ENCODE results near the gene MOSPD2.

The MOSPD2 gene

GRCh38 chrX:14922437-14922836 is 49.2 kb downstream of the MOSPD2 start:
- FAIRE-seq = no peak

GRCh38 chrX:14923761-14924160 is 50.5 kb downstream of the MOSPD2 start:
- TF ChIP-seq PAX5 (IDR thresholded peaks at IDR 0.05; ENCODE audit: insufficient read depth, low read length, severe bottlenecking) = no peak
- TF ChIP-seq SPI1 (IDR thresholded peaks at IDR 0.05; ENCODE audit: low read depth, low read length) = no peak
- no peak for TF ChIP-seq TAF1 (IDR thresholded peaks at IDR 0.05; ENCODE audit: low read depth, low read length)
- no peak for TF ChIP-seq POU2F2 (IDR thresholded peaks at IDR 0.05; ENCODE audit: low read depth, low read length)
- TF ChIP-seq POLR2AphosphoS5 (IDR thresholded peaks at IDR 0.05; ENCODE audit: low read depth, low read length) = no peak
- no peak for TF ChIP-seq POLR2A (IDR thresholded peaks at IDR 0.05; ENCODE audit: low read depth, low read length)
- DNase-seq (ENCODE audit: insufficient read length, low spot score) (no peak), FAIRE-seq (no peak)

More at GRCh38 chrX:14922437-14922836, 49.2 kb downstream of the MOSPD2 start:
- DNase-seq (ENCODE audit: insufficient read length, low spot score) = no peak
- TF ChIP-seq POLR2A (IDR thresholded peaks at IDR 0.05; ENCODE audit: low read depth, low read length) (no peak), TAF1 (IDR thresholded peaks at IDR 0.05; ENCODE audit: low read depth, low read length) (no peak), PAX5 (IDR thresholded peaks at IDR 0.05; ENCODE audit: insufficient read depth, low read length, severe bottlenecking) (no peak), POU2F2 (IDR thresholded peaks at IDR 0.05; ENCODE audit: low read depth, low read length) (no peak), SPI1 (IDR thresholded peaks at IDR 0.05; ENCODE audit: low read depth, low read length) (no peak), POLR2AphosphoS5 (IDR thresholded peaks at IDR 0.05; ENCODE audit: low read depth, low read length) (no peak)

- no peak for DNase-seq (ENCODE audit: insufficient read length, low spot score)
- TF ChIP-seq SPI1 (IDR thresholded peaks at IDR 0.05; ENCODE audit: low read depth, low read length) (no peak), POU2F2 (IDR thresholded peaks at IDR 0.05; ENCODE audit: low read depth, low read length) (no peak), POLR2AphosphoS5 (IDR thresholded peaks at IDR 0.05; ENCODE audit: low read depth, low read length) (no peak)
- no peak for FAIRE-seq
These were observed 53.2 kb downstream of the MOSPD2 start for GRCh38 chrX:14926471-14926870.

GRCh38 chrX:14927401-14927800 is 54.2 kb downstream of the MOSPD2 start:
- TF ChIP-seq SPI1 (IDR thresholded peaks at IDR 0.05; ENCODE audit: low read depth, low read length) (no peak), POLR2A (IDR thresholded peaks at IDR 0.05; ENCODE audit: low read depth, low read length) (no peak), TAF1 (IDR thresholded peaks at IDR 0.05; ENCODE audit: low read depth, low read length) (no peak), PAX5 (IDR thresholded peaks at IDR 0.05; ENCODE audit: insufficient read depth, low read length, severe bottlenecking) (no peak), POLR2AphosphoS5 (IDR thresholded peaks at IDR 0.05; ENCODE audit: low read depth, low read length) (no peak), POU2F2 (IDR thresholded peaks at IDR 0.05; ENCODE audit: low read depth, low read length) (no peak)
- FAIRE-seq = no peak
- DNase-seq (ENCODE audit: insufficient read length, low spot score) = no peak

- FAIRE-seq = no peak
- TF ChIP-seq PAX5 (IDR thresholded peaks at IDR 0.05; ENCODE audit: insufficient read depth, low read length, severe bottlenecking) (no peak), POLR2AphosphoS5 (IDR thresholded peaks at IDR 0.05; ENCODE audit: low read depth, low read length) (no peak), SPI1 (IDR thresholded peaks at IDR 0.05; ENCODE audit: low read depth, low read length) (no peak), POLR2A (IDR thresholded peaks at IDR 0.05; ENCODE audit: low read depth, low read length) (no peak), TAF1 (IDR thresholded peaks at IDR 0.05; ENCODE audit: low read depth, low read length) (no peak), POU2F2 (IDR thresholded peaks at IDR 0.05; ENCODE audit: low read depth, low read length) (no peak)
- DNase-seq (ENCODE audit: insufficient read length, low spot score) = no peak
These were observed 57.4 kb downstream of the MOSPD2 start for GRCh38 chrX:14930663-14931062.

GRCh38 chrX:14932136-14932535 is 58.9 kb downstream of the MOSPD2 start:
- DNase-seq (ENCODE audit: insufficient read length, low spot score) = no peak
- FAIRE-seq = no peak
- no peak for TF ChIP-seq PAX5 (IDR thresholded peaks at IDR 0.05; ENCODE audit: insufficient read depth, low read length, severe bottlenecking)
- no peak for TF ChIP-seq POLR2AphosphoS5 (IDR thresholded peaks at IDR 0.05; ENCODE audit: low read depth, low read length)
- no peak for TF ChIP-seq SPI1 (IDR thresholded peaks at IDR 0.05; ENCODE audit: low read depth, low read length)
- TF ChIP-seq TAF1 (IDR thresholded peaks at IDR 0.05; ENCODE audit: low read depth, low read length) = no peak
- no peak for TF ChIP-seq POU2F2 (IDR thresholded peaks at IDR 0.05; ENCODE audit: low read depth, low read length)
- TF ChIP-seq POLR2A (IDR thresholded peaks at IDR 0.05; ENCODE audit: low read depth, low read length) = no peak

- no peak for DNase-seq (ENCODE audit: insufficient read length, low spot score)
- TF ChIP-seq PAX5 (IDR thresholded peaks at IDR 0.05; ENCODE audit: insufficient read depth, low read length, severe bottlenecking) = no peak
- no peak for TF ChIP-seq POU2F2 (IDR thresholded peaks at IDR 0.05; ENCODE audit: low read depth, low read length)
- no peak for TF ChIP-seq POLR2AphosphoS5 (IDR thresholded peaks at IDR 0.05; ENCODE audit: low read depth, low read length)
- no peak for TF ChIP-seq POLR2A (IDR thresholded peaks at IDR 0.05; ENCODE audit: low read depth, low read length)
- TF ChIP-seq SPI1 (IDR thresholded peaks at IDR 0.05; ENCODE audit: low read depth, low read length) = no peak
- TF ChIP-seq TAF1 (IDR thresholded peaks at IDR 0.05; ENCODE audit: low read depth, low read length) = no peak
- FAIRE-seq = no peak
These were observed 61.2 kb downstream of the MOSPD2 start for GRCh38 chrX:14934423-14934822.

GRCh38 chrX:14936561-14936960 is 63.3 kb downstream of the MOSPD2 start:
- FAIRE-seq = no peak
- TF ChIP-seq SPI1 (IDR thresholded peaks at IDR 0.05; ENCODE audit: low read depth, low read length) = peak; percentile 70
- no peak for TF ChIP-seq PAX5 (IDR thresholded peaks at IDR 0.05; ENCODE audit: insufficient read depth, low read length, severe bottlenecking)
- TF ChIP-seq POLR2A (IDR thresholded peaks at IDR 0.05; ENCODE audit: low read depth, low read length) = no peak
- no peak for DNase-seq (ENCODE audit: insufficient read length, low spot score)

- DNase-seq (ENCODE audit: insufficient read length, low spot score) (no peak), FAIRE-seq (no peak)
- TF ChIP-seq POLR2AphosphoS5 (IDR thresholded peaks at IDR 0.05; ENCODE audit: low read depth, low read length) (no peak), SPI1 (IDR thresholded peaks at IDR 0.05; ENCODE audit: low read depth, low read length) (no peak), POU2F2 (IDR thresholded peaks at IDR 0.05; ENCODE audit: low read depth, low read length) (no peak), PAX5 (IDR thresholded peaks at IDR 0.05; ENCODE audit: insufficient read depth, low read length, severe bottlenecking) (no peak), POLR2A (IDR thresholded peaks at IDR 0.05; ENCODE audit: low read depth, low read length) (no peak), TAF1 (IDR thresholded peaks at IDR 0.05; ENCODE audit: low read depth, low read length) (no peak)
These were observed 66.4 kb downstream of the MOSPD2 start for GRCh38 chrX:14939644-14940043.

- TF ChIP-seq POLR2A (IDR thresholded peaks at IDR 0.05; ENCODE audit: low read depth, low read length) (no peak), SPI1 (IDR thresholded peaks at IDR 0.05; ENCODE audit: low read depth, low read length) (no peak), TAF1 (IDR thresholded peaks at IDR 0.05; ENCODE audit: low read depth, low read length) (no peak), POLR2AphosphoS5 (IDR thresholded peaks at IDR 0.05; ENCODE audit: low read depth, low read length) (no peak), PAX5 (IDR thresholded peaks at IDR 0.05; ENCODE audit: insufficient read depth, low read length, severe bottlenecking) (no peak), POU2F2 (IDR thresholded peaks at IDR 0.05; ENCODE audit: low read depth, low read length) (no peak)
- no peak for DNase-seq (ENCODE audit: insufficient read length, low spot score)
- FAIRE-seq = no peak
These were observed 68.1 kb downstream of the MOSPD2 start for GRCh38 chrX:14941301-14941700.

Data from GM12891 (cell line).